ENCODE measurements around the gene TOX3. TPM values are rescaled to one million over a fixed set of nuclear protein-coding genes. Genes with fewer than 3 reads are reported as not detected.
A peak's percentile ranks its signal among the peaks of the same experiment; 100 is the strongest.

TOX3 gene
- total RNA-seq, 1 donor from 2014 or later = 84.8 TPM

- TF ChIP-seq CTCF (IDR thresholded peaks at IDR 0.05; ENCODE audit: unreplicated experiment) = no peak
- Mint-ChIP-seq H3K4me1 (ENCODE audit: low read depth) (peaks cover 57% of the 10 kb centered on the region), H3K36me3 (ENCODE audit: insufficient read depth) (no peaks in the 10 kb centered on the region), H3K9me3 (ENCODE audit: low read depth) (no peaks in the 10 kb centered on the region), H3K27ac (peak overlapping the region; percentile 98), H3K4me3 (ENCODE audit: low read depth) (peak overlapping the region; percentile 94), H3K27me3 (no peaks in the 10 kb centered on the region)
- DNase-seq (ENCODE audit: low spot score, unreplicated experiment) = no peak
Observed at GRCh38 chr16:52548261-52549010, 1.5 kb upstream of the TOX3 start.

DNA sequence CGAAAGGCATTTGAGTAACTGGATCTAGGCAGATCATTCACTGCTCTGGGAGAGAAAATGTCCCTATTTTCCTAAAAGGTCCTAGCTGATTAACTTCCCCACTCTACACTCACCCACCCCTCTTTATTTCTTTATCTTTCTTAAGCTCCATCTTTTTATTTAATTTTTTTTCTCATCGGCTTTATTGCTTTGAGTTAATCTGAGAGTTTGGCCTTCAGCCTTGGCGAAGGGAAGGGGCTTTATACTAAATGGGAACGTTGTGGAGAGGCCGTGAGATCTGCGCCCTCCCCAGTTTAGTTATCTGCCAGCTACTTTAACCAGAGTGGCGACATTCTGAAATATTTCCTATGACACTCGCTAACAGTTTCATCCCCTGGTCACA, 882 bp upstream of the TOX3 start:
- Mint-ChIP-seq H3K9me3 (ENCODE audit: low read depth) (no peaks in the 10 kb centered on the region), H3K4me1 (ENCODE audit: low read depth) (peaks cover 57% of the 10 kb centered on the region), H3K4me3 (ENCODE audit: low read depth) (peak overlapping the region; percentile 94), H3K36me3 (ENCODE audit: insufficient read depth) (no peaks in the 10 kb centered on the region), H3K27ac (peak overlapping the region; percentile 98), H3K27me3 (no peaks in the 10 kb centered on the region)
- no peak for TF ChIP-seq CTCF (IDR thresholded peaks at IDR 0.05; ENCODE audit: unreplicated experiment)
- DNase-seq (ENCODE audit: low spot score, unreplicated experiment) = no peak

GRCh38 chr16:52546291-52547003, 496 bp downstream of the TOX3 start:
- Mint-ChIP-seq H3K4me3 (ENCODE audit: low read depth) (peak overlapping the region; percentile 98), H3K27me3 (no peaks in the 10 kb centered on the region)

DNA sequence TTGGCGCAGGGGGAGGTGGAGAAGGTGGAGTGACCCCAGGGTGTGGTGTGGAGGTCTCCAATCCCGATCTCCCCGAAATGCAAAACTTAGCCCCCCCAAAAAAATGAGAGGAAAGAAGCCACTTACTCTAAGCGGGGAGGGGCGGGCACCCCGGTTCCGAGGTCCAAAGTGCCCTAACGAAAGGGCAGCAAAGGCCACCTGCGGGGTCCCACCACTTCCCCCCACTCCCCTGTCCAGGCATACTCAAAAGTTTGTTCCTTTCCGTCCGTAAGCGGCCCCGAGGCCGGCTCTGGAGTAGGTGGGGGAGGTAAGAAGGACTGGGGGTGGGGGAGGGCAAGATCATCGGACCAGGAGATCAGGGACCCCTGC, 1.1 kb downstream of the TOX3 start:
- Mint-ChIP-seq H3K36me3 (ENCODE audit: insufficient read depth) (peaks cover 6% of the 10 kb centered on the region), H3K27ac (peak overlapping the region; percentile 94), H3K27me3 (no peaks in the 10 kb centered on the region), H3K4me3 (ENCODE audit: low read depth) (peak overlapping the region; percentile 98), H3K4me1 (ENCODE audit: low read depth) (peaks cover 57% of the 10 kb centered on the region), H3K9me3 (ENCODE audit: low read depth) (no peaks in the 10 kb centered on the region)
- no peak for DNase-seq (ENCODE audit: low spot score, unreplicated experiment)
- TF ChIP-seq CTCF (IDR thresholded peaks at IDR 0.05; ENCODE audit: unreplicated experiment) = no peak

More at GRCh38 chr16:52546291-52547003, 496 bp downstream of the TOX3 start:
- no peak for TF ChIP-seq CTCF (IDR thresholded peaks at IDR 0.05; ENCODE audit: unreplicated experiment)
- no peak for DNase-seq (ENCODE audit: low spot score, unreplicated experiment)
- H3K4me1 Mint-ChIP-seq (ENCODE audit: low read depth) = peaks cover 57% of the 10 kb centered on the region
- peak overlapping the region; percentile 94 for H3K27ac Mint-ChIP-seq
- peaks cover 5% of the 10 kb centered on the region for H3K36me3 Mint-ChIP-seq (ENCODE audit: insufficient read depth)
- no peaks in the 10 kb centered on the region for H3K9me3 Mint-ChIP-seq (ENCODE audit: low read depth)

DNA sequence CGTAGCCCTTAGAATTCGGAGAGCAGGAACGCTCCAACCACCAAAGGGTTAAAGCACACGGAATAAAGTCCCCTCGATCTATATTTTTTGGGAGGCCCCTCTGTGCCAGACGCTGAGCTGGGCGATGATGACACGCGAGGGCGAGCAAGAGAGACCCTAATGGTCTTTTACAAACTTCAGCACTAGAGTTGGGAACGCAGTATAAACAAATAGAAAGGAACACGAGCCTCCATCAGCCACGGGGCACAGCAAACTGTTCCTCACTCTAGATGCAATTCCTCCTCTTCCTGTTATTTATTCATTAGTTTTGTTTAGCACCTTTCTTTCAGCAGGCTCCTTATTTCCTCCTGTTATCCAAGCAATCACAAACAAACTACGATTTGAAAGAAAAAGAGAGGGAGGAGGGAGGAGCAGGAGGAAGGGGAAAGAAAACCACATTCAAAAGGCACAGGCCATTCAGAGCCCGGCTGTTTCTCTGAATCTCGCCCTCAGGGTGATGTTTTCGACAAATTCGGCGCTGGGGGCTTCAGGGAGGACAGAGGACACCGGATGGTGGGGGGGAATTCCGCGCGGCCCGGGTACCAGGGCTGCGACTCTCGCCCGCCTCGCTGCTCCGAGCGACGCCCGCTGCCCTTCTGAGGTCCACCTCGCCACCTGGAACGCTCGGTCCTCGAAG, 1.6 kb downstream of the TOX3 start:
- no peak for DNase-seq (ENCODE audit: low spot score, unreplicated experiment)
- TF ChIP-seq CTCF (IDR thresholded peaks at IDR 0.05; ENCODE audit: unreplicated experiment) = no peak
- Mint-ChIP-seq H3K4me1 (ENCODE audit: low read depth) (peaks cover 52% of the 10 kb centered on the region), H3K27ac (peak overlapping the region; percentile 94), H3K9me3 (ENCODE audit: low read depth) (no peaks in the 10 kb centered on the region), H3K27me3 (no peaks in the 10 kb centered on the region), H3K4me3 (ENCODE audit: low read depth) (peak overlapping the region; percentile 98), H3K36me3 (ENCODE audit: insufficient read depth) (peaks cover 9% of the 10 kb centered on the region)
